ENCODE data around the gene PPP6R2.
A peak's percentile ranks its signal among the peaks of the same experiment; 100 is the strongest.

Gene PPP6R2

DNA sequence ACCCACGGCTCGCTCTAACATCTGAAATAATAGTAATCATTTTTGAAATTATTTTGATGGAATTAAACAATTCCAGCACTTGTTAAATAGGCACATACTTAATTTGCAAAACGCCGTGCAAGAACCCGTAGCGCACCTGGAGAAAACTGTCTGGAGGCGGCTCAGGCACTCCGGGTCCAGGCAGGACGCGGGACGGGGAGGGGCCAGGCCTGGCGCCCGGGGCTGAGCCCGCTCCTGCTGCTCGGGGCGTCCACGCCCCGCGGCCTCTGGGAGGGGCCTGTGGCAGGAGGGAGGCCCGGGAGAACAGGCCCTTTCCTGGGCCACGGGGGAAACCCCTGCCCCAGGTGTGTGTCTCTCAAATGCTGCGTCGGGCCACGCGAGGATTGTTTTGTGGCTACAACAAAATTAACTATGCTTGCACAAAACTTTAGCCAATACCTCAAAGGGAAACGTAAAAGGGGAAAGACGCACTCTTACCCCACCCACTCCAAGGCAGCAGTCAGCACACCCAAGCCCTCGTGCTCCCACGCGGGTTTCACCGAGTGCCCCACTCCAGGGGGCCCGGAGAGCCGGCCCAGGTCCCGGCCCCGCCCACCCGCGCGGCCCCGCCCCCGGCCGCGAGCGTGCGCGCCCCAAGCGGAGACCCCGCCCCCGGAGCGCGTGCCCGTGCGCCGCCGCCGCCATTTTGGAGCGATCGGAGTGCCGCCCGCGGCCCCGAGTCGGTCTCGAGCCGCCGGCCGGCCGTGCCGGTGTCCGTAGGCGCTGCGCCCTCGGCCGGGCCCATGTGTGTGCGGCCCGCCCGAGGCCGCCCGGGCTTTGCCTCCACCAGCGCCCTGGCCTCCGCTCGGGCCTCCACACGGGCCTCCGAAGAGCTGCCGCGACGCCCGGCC lies at the start of gene PPP6R2:
Gene PPP6R2 (plus strand): TSS at position 677 of the 890 bp plus-strand sequence. CDS start 50,582 bp downstream, outside the sequence.
- DNase-seq = no peak

DNA sequence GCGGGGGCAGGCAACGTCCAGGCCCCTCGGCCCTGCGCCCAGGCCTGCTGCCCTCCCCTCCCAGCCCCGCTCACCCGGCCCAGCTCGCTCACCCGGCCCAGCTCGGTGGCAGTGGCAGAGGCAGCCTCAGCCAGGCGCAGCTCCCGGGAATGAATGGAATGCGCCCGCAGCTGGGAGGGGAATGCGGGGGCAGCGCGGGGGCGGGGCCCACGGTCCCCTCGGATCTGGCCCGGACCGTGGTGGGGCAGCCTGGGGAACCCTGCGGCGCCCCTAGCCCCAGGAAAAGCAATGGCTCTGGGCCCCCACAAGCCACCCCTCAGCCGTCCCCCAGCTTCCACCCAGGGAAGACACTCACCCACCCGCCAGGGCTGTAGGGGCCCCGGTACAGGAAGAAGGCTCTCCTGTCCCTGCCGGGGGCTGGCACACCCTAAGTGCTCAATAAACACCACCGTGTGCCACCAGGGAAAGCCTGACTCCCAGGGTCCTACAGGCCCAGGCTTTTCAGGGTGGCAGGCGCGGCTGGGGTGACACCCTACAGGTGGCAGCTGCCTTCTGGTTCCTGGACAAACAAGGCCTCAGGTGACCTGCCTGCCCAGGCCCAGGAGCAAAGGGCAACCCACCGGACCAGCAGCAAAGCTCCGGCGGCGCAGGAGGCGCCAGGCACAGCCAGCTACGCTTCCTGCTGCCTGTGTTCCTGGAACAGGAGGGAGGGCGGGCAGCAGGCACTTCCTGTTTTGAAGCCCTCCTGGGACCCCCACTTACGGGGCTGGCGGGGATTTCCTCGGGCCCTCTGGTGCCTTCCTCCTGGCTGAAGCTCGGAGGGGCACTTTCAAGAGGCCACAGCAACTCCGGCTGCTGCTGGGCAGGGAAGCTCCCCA lies 49.4 kb upstream of the PPP6R2 start:
- DNase-seq = no peak

GRCh38 chr22:50294319-50294656 lies 48.8 kb upstream of the PPP6R2 start:
- no peak for DNase-seq

GRCh38 chr22:50296658-50297490 lies 46.3 kb upstream of the PPP6R2 start:
- DNase-seq = no peak

GRCh38 chr22:50297510-50298265 lies 45.4 kb upstream of the PPP6R2 start:
- no peak for DNase-seq

DNA sequence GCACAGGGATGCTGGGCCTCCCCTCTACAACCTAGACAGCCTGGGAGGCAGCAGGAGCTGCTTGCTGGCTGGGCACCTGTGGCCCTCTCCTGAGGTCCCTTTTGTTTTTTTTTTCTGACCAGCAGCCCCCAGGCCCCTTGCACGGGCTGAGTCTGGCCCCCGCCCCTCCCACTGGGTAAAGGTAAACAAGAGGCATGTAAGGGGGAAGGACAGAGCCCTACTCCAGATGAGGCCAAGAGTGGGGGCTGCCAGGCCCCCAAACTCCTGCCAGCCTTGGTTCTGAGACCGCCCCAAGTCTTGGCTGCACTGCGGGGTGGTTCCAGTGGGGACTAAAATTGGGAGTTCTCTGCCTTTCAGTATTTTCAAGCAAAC lies 44.9 kb upstream of the PPP6R2 start:
- DNase-seq = no peak

GRCh38 chr22:50298937-50299784 lies 44.0 kb upstream of the PPP6R2 start:
- no peak for DNase-seq

DNA sequence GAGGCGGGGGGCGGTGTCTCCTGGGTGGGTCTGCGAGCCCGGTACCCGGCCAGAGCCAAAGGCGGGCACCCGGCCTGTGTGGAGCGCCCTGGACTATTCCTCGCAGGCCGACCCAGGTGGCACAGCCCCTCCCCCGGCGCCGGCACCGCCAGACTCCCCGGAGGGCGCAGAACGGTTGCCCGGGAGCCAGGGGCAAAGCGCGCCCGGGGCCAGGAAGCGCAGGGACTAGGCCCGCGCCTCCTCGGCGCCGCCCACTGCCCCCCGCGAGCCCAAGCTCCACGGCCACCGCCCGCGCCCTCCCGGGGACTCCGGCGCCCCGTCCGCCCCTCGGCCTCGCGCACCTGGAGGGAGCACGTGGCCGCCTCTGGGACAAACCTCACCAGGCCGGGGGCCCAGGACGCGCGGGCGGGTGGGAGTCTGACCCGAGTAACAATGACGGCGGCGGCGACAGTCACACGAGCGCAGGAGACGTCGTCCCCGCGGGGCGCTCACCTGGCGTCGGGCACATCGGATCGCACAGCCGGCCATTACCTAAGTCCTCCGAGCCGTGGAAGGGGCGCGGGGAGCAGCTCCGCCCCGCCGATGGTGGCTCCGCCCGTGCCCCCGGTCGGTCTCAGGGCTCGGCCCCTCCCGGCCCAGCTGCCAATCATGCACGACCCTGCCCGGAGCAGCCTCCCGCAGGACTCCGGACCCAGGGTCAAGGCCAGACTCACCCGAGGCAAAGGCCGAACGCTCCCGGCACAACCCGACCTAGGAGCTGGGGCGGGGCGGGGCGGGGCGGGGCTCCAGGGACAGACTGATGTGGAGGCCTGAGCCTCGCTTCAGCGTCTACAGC lies 43.1 kb upstream of the PPP6R2 start:
- no peak for DNase-seq

DNA sequence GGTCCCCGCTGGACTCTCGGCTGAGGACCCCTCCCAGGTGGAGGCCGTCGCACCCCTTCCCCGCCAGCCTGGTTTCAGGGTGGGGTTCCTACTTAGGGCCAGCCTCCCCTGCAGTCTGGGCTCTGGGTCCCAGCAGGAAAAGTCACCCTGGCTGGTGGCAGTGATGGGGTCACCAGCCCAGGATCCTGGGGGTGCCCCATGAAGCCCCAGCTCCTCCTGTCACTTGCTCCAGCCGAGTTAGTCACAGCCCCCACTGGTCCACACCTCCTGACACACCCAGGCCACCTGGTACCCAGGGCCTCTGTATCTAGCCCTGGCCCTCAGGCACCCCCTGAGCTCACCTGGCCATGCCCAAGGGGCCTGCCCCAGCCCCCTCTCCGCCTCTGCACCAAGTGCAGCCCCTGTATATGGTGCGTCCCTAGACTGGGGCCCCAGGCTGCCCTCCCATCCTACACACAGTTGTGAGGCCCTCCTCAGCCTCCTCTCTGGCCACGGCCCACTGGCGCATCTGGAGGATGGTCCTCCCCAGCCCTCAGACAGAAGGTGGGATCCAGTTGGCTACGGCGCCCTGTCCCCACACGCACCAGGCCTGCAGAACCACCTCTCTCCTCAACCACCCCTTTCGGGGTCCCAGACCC lies 42.4 kb upstream of the PPP6R2 start:
- no peak for DNase-seq

GRCh38 chr22:50301581-50301991 lies 41.5 kb upstream of the PPP6R2 start:
- DNase-seq = no peak

DNA sequence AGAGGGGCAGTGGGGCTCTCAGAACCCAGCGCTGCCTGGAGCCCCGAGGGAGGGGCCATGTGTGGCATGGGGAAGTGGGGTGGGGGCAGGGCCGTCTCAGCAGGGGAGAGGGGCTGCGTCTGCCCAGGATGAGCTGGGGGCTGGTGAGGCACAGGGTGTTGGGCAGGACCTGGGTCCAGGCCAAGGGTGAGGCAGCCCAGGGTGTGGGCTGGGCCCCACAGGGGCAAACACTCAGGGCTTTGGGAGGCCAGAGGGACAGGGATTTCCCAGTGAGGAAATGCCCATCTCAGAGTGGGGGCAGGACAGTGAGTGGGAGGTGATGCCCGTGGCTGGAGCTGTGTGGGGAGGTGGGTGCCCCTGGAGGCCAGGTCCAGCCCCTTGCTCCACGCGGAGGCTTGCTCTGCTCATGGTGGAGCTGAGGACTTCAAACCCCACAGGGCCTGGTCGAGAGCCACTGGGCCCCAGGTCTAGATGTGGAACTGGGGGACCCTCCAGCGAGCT lies 41.0 kb upstream of the PPP6R2 start:
- DNase-seq = no peak

DNA sequence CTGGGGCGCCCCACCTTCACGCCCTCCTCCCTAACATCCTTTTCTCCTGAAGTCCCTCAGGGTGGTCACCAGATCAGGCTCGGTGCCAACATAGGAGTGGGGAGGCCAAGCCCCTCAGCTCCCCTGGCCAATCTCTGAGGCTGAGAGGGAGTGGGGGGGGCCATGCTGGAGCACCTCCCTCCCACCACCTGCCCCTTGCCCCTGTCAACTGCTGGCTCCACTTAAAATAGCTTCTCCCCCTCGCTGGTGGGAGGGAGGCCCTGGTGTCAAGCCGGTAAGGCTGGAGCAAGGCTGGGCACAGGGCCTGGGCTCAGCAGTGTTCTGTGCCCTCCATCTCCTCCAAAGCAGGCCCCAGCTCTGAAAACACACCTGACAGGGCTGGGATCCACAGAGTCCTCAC lies 40.6 kb upstream of the PPP6R2 start:
- DNase-seq = no peak

GRCh38 chr22:50303515-50303847 lies 39.6 kb upstream of the PPP6R2 start:
- DNase-seq = no peak

GRCh38 chr22:50303848-50304527 lies 39.1 kb upstream of the PPP6R2 start:
- DNase-seq = no peak

- peak; percentile 34 to 86 for DNase-seq
These were observed 38.4 kb upstream of the PPP6R2 start for GRCh38 chr22:50304528-50305392.

DNA sequence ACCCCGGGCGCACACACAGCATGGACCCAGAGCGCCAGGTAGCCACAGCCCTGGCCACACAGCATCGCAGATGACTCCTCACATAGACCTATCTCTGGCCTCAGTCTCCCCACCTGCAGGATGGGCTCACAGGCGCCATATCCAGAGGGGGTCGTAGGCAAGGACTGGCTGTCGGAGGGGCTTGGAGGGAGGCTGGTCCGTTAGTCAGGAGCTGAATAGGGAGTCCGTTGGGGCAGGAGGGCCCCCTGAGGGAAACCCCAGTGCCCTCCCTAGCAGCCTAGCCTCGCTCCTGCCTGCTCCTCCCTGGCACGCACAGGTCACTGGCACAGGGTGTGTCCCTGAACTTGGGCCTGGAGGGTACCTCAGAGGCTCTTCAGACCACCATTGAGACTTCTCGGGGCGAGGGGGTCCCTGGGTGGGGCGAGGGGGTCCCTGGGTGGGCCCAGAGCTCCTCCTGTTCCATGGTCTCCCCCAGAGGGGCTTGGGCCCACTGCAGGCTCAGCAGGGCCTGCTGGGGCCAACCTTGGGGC lies 37.7 kb upstream of the PPP6R2 start:
- DNase-seq = no peak

GRCh38 chr22:50305923-50306566 lies 37.1 kb upstream of the PPP6R2 start:
- no peak for DNase-seq

All from cerebellar nuclear complex (tissue), 1 donor.